Panc1 (cell line): ENCODE results near the gene THADA. TPM values are rescaled to one million over a fixed set of nuclear protein-coding genes. Genes with fewer than 3 reads are reported as not detected.

ENCODE experiments used
- ATAC-seq: fragments of 200-7000 bp; cut with Tn5 transposase; 2 replicates; pipeline ENCODE4 v1.9.1; 2020; ENCODE audit warnings: mild to moderate bottlenecking, moderate library complexity
- BruUV-seq: library from RNA; stranded (reverse); fragments of 400-500 nt; replicated peaks from 2 replicates; lab custom pipeline; 2021; lab: Mats Ljungman, UMichigan
- CTCF ChIA-PET: fragments of 300-600 bp; sonication (Branson Sonifier 250); formaldehyde crosslinking; loops from one replicate; lab custom pipeline; 2022; ENCODE audit warnings: antibody characterized with exemption; lab: Charles Lee
- POLR2A ChIA-PET: fragments of 300-600 bp; sonication (Branson Sonifier 250); formaldehyde crosslinking; loops from one replicate; lab custom pipeline; 2022; ENCODE audit warnings: antibody characterized with exemption; lab: Charles Lee
- DNase-seq: peaks from one replicate; pipeline ENCODE4 v3.0.0-alpha.2; 2010; ENCODE audit warnings: low read depth, low spot score
- H3K27ac ChIP-seq: 2 replicates; pipeline ENCODE4 v1.5.1; 2011; ENCODE audit warnings: mild to moderate bottlenecking, low read length, inconsistent platforms
- H3K27me3 ChIP-seq: fragments of 200-500 bp; sonication (Bioruptor generic); 2 replicates; pipeline ENCODE4 v1.6.0; 2014; ENCODE audit warnings: low read length, inconsistent platforms; ENCODE audit not compliant: control insufficient read depth, insufficient read depth
- H3K36me3 ChIP-seq: fragments of 200-500 bp; sonication (Bioruptor generic); 2 replicates; pipeline ENCODE4 v1.5.1; 2014; ENCODE audit warnings: inconsistent platforms, mild to moderate bottlenecking, low read length, moderate library complexity; ENCODE audit not compliant: control insufficient read depth, insufficient read depth
- H3K4me1 ChIP-seq: 2 replicates; pipeline ENCODE4 v1.5.1; 2011; ENCODE audit warnings: inconsistent platforms, mild to moderate bottlenecking, low read length, moderate library complexity; ENCODE audit not compliant: control insufficient read depth, insufficient read depth
- H3K4me3 ChIP-seq, 2 experiments: 2 replicates each; pipeline ENCODE4 v1.5.1; 2011 to 2012; ENCODE audit warnings: low read depth in 2 of 2, low read length in 2 of 2, mild to moderate bottlenecking in 2 of 2, inconsistent platforms in 1 of 2, moderate library complexity in 1 of 2
- H3K9me3 ChIP-seq: fragments of 200-500 bp; sonication (Bioruptor generic); 2 replicates; pipeline ENCODE4 v1.5.1; 2014; ENCODE audit warnings: low read depth, mild to moderate bottlenecking, inconsistent platforms, low read length, moderate library complexity; ENCODE audit not compliant: control insufficient read depth, insufficient read depth
- CTCF ChIP-seq: fragments of 450-650 bp; IDR thresholded peaks from 2 replicates; pipeline ENCODE4 v1.5.1; 2017; ENCODE audit warnings: mild to moderate bottlenecking
- POLR2AphosphoS5 ChIP-seq: IDR thresholded peaks from 2 replicates; pipeline ENCODE4 v1.6.1; 2012; ENCODE audit warnings: mild to moderate bottlenecking, low read depth, low read length, moderate library complexity
- SIN3A ChIP-seq: IDR thresholded peaks from 2 replicates; pipeline ENCODE4 v1.6.1; 2012; ENCODE audit warnings: low read depth, mild to moderate bottlenecking, low read length, moderate library complexity, borderline replicate concordance; ENCODE audit not compliant: insufficient read depth
- TCF7L2 ChIP-seq: IDR thresholded peaks from 2 replicates; pipeline ENCODE4 v1.6.1; 2011; ENCODE audit warnings: mild to moderate bottlenecking, low read depth, low read length, inconsistent platforms
- in situ Hi-C: cut with HindIII; loops from 2 replicates; pipeline ENCODE4 v1.10.0; 2016; ENCODE audit warnings: low sequenced_read_pairs, low pct_unique_long_range_greater_than_20kb
- intact Hi-C: fragments of 100-400 bp; cut with micrococcal nuclease; formaldehyde crosslinking; loops from one replicate; pipeline ENCODE4 v1.10.0; 2022; ENCODE audit not compliant: unreplicated experiment
- total RNA-seq: library from RNA; stranded (reverse); gene quantifications from one replicate; pipeline ENCODE4 v1.2.1, GENCODE V29; 2021; ENCODE audit not compliant: unreplicated experiment
- TF ChIP-seq, protein P1 (sequence below), 2 experiments: IDR thresholded peaks; 2 replicates each; pipeline ENCODE4 v1.6.1; 2011 to 2012; ENCODE audit warnings: low read depth in 2 of 2, control low read depth in 1 of 2, low read length in 1 of 2, mild to moderate bottlenecking in 1 of 2, moderate library complexity in 1 of 2; ENCODE audit not compliant: insufficient read depth in 1 of 2

Gene THADA
- total RNA-seq, 1 experiment from 2014 or later: 37.2 TPM

DNA sequence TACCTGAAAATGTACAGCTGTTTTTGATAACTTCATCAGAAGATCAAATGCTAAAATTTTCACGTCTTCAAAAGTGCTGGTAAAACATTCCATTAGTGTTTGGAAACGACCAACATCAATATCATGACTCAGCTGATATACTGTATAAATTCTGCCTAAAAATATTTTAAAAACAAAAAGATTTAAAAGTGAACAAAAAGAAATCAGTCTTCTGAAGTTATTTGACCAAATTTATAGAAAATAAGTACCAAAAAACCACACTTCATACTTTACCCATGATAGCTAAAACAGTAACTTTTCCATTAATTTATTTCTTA is 35.6 kb downstream of the THADA start:
- in situ Hi-C loops (no loop called here), intact Hi-C loops (no loop called here)
- CTCF ChIA-PET: no interaction called here
- ATAC-seq: no peak
- no peaks in the 10 kb centered on the region for H3K4me1 ChIP-seq
- TF ChIP-seq, protein P1, sequence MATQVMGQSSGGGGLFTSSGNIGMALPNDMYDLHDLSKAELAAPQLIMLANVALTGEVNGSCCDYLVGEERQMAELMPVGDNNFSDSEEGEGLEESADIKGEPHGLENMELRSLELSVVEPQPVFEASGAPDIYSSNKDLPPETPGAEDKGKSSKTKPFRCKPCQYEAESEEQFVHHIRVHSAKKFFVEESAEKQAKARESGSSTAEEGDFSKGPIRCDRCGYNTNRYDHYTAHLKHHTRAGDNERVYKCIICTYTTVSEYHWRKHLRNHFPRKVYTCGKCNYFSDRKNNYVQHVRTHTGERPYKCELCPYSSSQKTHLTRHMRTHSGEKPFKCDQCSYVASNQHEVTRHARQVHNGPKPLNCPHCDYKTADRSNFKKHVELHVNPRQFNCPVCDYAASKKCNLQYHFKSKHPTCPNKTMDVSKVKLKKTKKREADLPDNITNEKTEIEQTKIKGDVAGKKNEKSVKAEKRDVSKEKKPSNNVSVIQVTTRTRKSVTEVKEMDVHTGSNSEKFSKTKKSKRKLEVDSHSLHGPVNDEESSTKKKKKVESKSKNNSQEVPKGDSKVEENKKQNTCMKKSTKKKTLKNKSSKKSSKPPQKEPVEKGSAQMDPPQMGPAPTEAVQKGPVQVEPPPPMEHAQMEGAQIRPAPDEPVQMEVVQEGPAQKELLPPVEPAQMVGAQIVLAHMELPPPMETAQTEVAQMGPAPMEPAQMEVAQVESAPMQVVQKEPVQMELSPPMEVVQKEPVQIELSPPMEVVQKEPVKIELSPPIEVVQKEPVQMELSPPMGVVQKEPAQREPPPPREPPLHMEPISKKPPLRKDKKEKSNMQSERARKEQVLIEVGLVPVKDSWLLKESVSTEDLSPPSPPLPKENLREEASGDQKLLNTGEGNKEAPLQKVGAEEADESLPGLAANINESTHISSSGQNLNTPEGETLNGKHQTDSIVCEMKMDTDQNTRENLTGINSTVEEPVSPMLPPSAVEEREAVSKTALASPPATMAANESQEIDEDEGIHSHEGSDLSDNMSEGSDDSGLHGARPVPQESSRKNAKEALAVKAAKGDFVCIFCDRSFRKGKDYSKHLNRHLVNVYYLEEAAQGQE (IDR thresholded peaks at IDR 0.05; ENCODE audit: insufficient read depth in 1 of 2, low read depth in 2 of 2, low read length in 1 of 2): no peak
- no peak overlapping the region for H3K27ac ChIP-seq
- BruUV-seq: no TSS peak
- peaks cover 13% of the 10 kb centered on the region for H3K36me3 ChIP-seq
- H3K9me3 ChIP-seq: no peaks in the 10 kb centered on the region
- no peaks in the 10 kb centered on the region for H3K27me3 ChIP-seq
- DNase-seq: no peak
- no peak overlapping the region for H3K4me3 ChIP-seq
- POLR2A ChIA-PET: interaction anchor here (0.6 kb wide), 1 partner anchor 67 kb away, joined by 11 read pairs; no protein-coding TSS in a partner anchor

DNA sequence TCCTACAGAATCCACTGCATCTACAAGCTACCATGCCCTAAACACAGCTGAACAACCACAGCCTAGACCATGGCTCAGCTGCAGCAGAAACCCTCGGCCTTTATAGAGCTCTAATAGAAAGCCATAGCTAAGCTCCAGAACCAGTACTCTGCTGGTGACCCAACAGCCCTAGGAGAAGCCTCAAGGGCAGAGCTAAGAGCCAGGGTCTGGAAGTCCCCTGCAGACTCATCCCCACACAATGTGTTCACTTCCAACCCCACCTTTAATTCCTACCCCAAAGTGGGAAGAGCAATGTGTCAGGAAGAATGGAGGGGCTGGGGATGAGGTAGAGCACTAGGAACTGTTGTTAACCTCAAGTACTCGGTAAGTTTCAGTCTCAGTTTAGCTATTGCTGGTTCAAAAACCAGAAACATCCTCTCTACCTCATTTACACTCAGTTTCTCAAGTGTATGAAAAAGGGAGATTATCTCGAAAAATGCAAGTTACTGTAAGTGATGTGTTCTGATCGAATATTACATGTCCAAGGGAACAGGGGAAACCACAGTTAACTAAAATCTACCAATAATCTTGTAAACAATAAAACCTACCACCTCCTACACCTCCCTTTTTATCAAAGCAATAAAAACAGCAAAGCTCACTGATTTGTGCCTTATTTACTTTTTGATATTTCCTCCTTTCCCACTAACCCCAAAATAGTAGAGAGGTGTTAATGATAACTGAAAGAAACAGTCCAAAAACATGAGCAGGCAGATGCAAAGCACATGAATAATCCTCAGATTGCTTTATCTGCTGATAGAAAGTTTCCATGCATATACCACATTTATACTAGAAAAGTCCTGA is 36.2 kb downstream of the THADA start:
- no TSS peak for BruUV-seq
- CTCF ChIA-PET: no interaction called here

More for the DNA sequence above, 36.2 kb downstream of the THADA start:
- no peaks in the 10 kb centered on the region for H3K9me3 ChIP-seq
- H3K4me3 ChIP-seq: no peak overlapping the region
- ATAC-seq: no peak
- TF ChIP-seq, protein P1 (IDR thresholded peaks at IDR 0.05; ENCODE audit: insufficient read depth in 1 of 2, low read depth in 2 of 2, low read length in 1 of 2): no peak
- TF ChIP-seq SIN3A (no peak), TCF7L2 (no peak), CTCF (no peak), POLR2AphosphoS5 (no peak)
- POLR2A ChIA-PET: no interaction called here
- in situ Hi-C loops: no loop called here
- DNase-seq: no peak
- no peak overlapping the region for H3K27ac ChIP-seq
- H3K4me1 ChIP-seq: no peaks in the 10 kb centered on the region
- H3K36me3 ChIP-seq: peaks cover 17% of the 10 kb centered on the region
- intact Hi-C loops: no loop called here
- no peaks in the 10 kb centered on the region for H3K27me3 ChIP-seq
